Measurements from ENCODE around the gene THAP10. TPM values are rescaled to one million over a fixed set of nuclear protein-coding genes. Genes with fewer than 3 reads are reported as not detected.

The THAP10 gene
- total and polyA plus RNA-seq, 9 of the 15 experiments (the other 6 are each of a cell fraction or from before 2014, with no cell fraction given) = 0.04 to 0.28 (median 0.09) TPM; not detected in 3

DNA sequence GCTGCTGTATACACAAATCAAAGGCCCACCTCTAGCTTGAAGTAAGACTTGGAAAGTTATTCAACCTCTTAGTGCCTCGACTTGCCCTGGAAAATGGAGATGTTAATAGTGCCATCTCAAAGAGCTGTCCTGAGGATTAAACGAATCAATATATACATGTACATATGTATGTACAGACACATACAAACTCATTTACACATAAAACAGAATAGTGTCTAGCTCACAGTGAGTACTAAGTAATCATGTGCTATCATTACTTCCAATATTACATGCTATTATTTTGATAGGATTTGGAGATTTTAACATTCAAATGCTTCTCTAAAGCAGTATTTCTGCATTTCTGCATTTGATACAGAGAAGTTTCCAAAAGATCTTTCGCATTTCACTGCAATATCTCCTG, 58.8 kb downstream of the THAP10 start:
- Histone ChIP-seq H3K4me3 (no peak overlapping the region), H3K36me3 (ENCODE audit: control insufficient read depth, insufficient read depth, low read length) (no peaks in the 10 kb centered on the region), H3K4me1 (replicated peaks in 1 of 2; ENCODE audit: control insufficient read depth in 2 of 2, insufficient read depth in 2 of 2, low read length in 2 of 2) (no peaks in the 10 kb centered on the region), H3K9me1 (ENCODE audit: control insufficient read depth, insufficient read depth, low read length) (no peaks in the 10 kb centered on the region), H3K27me3 (ENCODE audit: control insufficient read depth in 2 of 2, insufficient read depth in 2 of 2, low read length in 2 of 2) (peaks cover 0 to 17% of the 10 kb centered on the region in 2 experiments; a peak in 2 of 5 replicates), H2AFZ (ENCODE audit: low read depth, low read length) (no peak overlapping the region), H3K9ac (ENCODE audit: insufficient read depth in 1 of 2, low read depth in 2 of 2, low read length in 2 of 2) (no peak overlapping the region), H4K20me1 (replicated peaks; ENCODE audit: control insufficient read depth, insufficient read depth, low read length) (no peaks in the 10 kb centered on the region; the same call in 1 of the 2 replicates), H3K79me2 (ENCODE audit: control insufficient read depth, insufficient read depth, low read length) (no peaks in the 10 kb centered on the region), H3K9me3 (replicated peaks; ENCODE audit: control insufficient read depth, insufficient read depth, low read depth, low read length) (no peaks in the 10 kb centered on the region), H3K27ac (ENCODE audit: extremely low read depth, low read depth, low read length) (no peak overlapping the region), H3K4me2 (ENCODE audit: insufficient read depth, low read length) (no peak overlapping the region)
- intact Hi-C loops (cut with micrococcal nuclease) = no loop called here
- ChIA-PET POLR2A (no interaction called here), CTCF (ENCODE audit: low intra/inter-chr PET ratio) (no interaction called here)
- no TSS peak for BruUV-seq (replicated peaks)
- WGBS (ENCODE audit: insufficient coverage, low coverage, missing lambda C conversion rate) = 2% methylated on average over 3 of the region's 3 CpGs
- FAIRE-seq = no peak
- ATAC-seq = no peak
- no peak for DNase-seq (ENCODE audit: extremely low read depth in 1 of 4, low spot score in 3 of 4)
- in situ Hi-C loops (cut with MboI) = no loop called here
- TF ChIP-seq, protein P1, sequence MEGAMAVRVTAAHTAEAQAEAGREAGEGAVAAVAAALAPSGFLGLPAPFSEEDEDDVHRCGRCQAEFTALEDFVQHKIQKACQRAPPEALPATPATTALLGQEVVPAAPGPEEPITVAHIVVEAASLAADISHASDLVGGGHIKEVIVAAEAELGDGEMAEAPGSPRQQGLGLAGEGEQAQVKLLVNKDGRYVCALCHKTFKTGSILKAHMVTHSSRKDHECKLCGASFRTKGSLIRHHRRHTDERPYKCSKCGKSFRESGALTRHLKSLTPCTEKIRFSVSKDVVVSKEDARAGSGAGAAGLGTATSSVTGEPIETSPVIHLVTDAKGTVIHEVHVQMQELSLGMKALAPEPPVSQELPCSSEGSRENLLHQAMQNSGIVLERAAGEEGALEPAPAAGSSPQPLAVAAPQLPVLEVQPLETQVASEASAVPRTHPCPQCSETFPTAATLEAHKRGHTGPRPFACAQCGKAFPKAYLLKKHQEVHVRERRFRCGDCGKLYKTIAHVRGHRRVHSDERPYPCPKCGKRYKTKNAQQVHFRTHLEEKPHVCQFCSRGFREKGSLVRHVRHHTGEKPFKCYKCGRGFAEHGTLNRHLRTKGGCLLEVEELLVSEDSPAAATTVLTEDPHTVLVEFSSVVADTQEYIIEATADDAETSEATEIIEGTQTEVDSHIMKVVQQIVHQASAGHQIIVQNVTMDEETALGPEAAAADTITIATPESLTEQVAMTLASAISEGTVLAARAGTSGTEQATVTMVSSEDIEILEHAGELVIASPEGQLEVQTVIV (CRISPR knock-in tag; IDR thresholded peaks at IDR 0.05; ENCODE audit: borderline replicate concordance) = no peak
- TF ChIP-seq SMAD4 (CRISPR knock-in tag; conservative IDR thresholded peaks at IDR 0.05) (no peak), ZSCAN32 (CRISPR knock-in tag; IDR thresholded peaks at IDR 0.05) (no peak), ZKSCAN1 (IDR thresholded peaks at IDR 0.05; ENCODE audit: low read depth, low read length) (no peak), MEF2D (tag; conservative IDR thresholded peaks at IDR 0.05; ENCODE audit: low read depth) (no peak), PYGO2 (tag; IDR thresholded peaks at IDR 0.05) (no peak), EP400 (IDR thresholded peaks at IDR 0.05) (no peak), ELF2 (CRISPR knock-in tag; IDR thresholded peaks at IDR 0.05) (no peak), CHD4 (IDR thresholded peaks at IDR 0.05; ENCODE audit: insufficient read depth, insufficient replicate concordance, low read depth, low read length, poor library complexity, severe bottlenecking) (no peak), ZFP36 (IDR thresholded peaks at IDR 0.05; ENCODE audit: low read depth, low read length, partially characterized antibody) (no peak), SMAD3 (CRISPR knock-in tag; conservative IDR thresholded peaks at IDR 0.05) (no peak), GATAD2A (IDR thresholded peaks at IDR 0.05) (no peak), ZNF143 (CRISPR knock-in tag; IDR thresholded peaks at IDR 0.05) (no peak)
- TF ChIP-seq, protein P2, sequence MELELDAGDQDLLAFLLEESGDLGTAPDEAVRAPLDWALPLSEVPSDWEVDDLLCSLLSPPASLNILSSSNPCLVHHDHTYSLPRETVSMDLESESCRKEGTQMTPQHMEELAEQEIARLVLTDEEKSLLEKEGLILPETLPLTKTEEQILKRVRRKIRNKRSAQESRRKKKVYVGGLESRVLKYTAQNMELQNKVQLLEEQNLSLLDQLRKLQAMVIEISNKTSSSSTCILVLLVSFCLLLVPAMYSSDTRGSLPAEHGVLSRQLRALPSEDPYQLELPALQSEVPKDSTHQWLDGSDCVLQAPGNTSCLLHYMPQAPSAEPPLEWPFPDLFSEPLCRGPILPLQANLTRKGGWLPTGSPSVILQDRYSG (tag; conservative IDR thresholded peaks at IDR 0.05; ENCODE audit: low read depth) = no peak

All from K562 (cell line).